ENCODE measurements around the gene GLI3. TPM values are rescaled to one million over a fixed set of nuclear protein-coding genes. Genes with fewer than 3 reads are reported as not detected.

GLI3 gene
- total RNA-seq, 1 experiment from 2014 or later: not detected

DNA sequence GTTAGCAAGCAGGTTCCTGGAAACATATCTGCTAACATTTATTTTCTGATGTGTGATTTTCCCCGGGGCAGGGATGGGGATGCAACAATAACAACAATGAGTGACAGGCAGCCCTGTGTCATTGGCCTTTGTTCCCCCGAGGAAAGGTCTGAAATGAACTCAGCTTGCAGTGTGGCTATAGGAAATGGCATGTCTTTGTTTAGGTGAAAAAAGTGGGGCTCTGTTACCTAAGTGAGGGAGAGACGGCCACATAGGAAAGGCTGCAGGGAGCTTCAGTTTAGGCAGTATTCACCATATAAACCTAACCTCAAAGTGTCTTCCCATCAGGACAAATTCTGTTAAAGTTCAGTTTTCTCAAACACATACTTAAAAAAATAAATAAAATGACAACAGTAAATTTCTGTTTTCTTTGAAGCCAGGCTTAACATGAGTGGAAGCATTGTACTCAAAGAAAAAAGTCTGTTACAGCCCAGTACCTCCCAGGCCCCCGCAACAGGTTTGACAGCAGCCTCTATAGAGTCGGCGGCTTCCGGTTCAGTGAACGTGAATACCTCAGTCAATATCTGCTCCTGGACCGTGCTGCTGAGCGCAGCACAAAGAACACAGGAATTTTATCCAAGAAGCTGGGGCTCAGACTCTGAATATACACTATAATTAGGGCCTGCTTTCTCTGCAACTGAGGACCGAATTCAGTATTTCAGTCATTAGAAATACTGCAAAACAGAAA, 168.3 kb downstream of the GLI3 start:
- ChIA-PET CTCF (no interaction called here), POLR2A (ENCODE audit: unreplicated experiment) (no interaction called here)
- Histone ChIP-seq H2AFZ (no peak overlapping the region), H3K4me1 (replicated peaks; ENCODE audit: insufficient read depth) (no peaks in the 10 kb centered on the region), H3K27ac (no peak overlapping the region), H3K36me3 (ENCODE audit: low read depth) (no peaks in the 10 kb centered on the region), H3K9me3 (ENCODE audit: insufficient read depth, low read depth) (no peaks in the 10 kb centered on the region; the same call in 1 of the 2 replicates), H3F3A (ENCODE audit: insufficient read depth, low read depth) (no peaks in the 10 kb centered on the region), H3K9me2 (ENCODE audit: insufficient read depth) (no peaks in the 10 kb centered on the region), H3K4me3 (no peak overlapping the region), H3K4me2 (no peak overlapping the region), H3K27me3 (ENCODE audit: insufficient read depth, low read depth) (peaks cover 50% of the 10 kb centered on the region), H3K79me2 (ENCODE audit: low read depth) (no peaks in the 10 kb centered on the region), H4K20me1 (ENCODE audit: insufficient read depth) (no peaks in the 10 kb centered on the region)
- no TSS peak for BruUV-seq (replicated peaks)
- DNase-seq: no peak
- TF ChIP-seq, protein P1, sequence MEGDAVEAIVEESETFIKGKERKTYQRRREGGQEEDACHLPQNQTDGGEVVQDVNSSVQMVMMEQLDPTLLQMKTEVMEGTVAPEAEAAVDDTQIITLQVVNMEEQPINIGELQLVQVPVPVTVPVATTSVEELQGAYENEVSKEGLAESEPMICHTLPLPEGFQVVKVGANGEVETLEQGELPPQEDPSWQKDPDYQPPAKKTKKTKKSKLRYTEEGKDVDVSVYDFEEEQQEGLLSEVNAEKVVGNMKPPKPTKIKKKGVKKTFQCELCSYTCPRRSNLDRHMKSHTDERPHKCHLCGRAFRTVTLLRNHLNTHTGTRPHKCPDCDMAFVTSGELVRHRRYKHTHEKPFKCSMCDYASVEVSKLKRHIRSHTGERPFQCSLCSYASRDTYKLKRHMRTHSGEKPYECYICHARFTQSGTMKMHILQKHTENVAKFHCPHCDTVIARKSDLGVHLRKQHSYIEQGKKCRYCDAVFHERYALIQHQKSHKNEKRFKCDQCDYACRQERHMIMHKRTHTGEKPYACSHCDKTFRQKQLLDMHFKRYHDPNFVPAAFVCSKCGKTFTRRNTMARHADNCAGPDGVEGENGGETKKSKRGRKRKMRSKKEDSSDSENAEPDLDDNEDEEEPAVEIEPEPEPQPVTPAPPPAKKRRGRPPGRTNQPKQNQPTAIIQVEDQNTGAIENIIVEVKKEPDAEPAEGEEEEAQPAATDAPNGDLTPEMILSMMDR (conservative IDR thresholded peaks at IDR 0.05): no peak
- intact Hi-C loops (cut with micrococcal nuclease; ENCODE audit: unreplicated experiment): no loop called here

DNA sequence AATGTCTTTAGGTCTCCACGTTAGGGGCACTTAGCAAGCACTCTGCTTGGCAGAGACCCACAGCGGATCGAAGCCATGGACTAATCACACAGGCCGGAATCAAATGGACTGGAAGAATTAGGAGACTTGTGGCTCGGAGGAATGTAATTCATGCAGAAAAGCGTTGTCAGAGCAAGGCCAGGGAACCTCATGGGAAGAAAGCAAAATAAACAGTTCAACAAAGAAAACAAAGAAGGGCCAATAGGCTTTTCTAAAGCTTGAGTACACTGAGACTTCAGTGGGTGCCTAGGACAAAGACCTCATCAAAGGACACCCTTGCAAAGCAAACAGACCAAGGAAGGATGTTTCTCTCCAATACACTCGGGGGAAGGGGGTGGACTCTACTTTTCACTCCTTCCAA, 171.1 kb downstream of the GLI3 start:
- CTCF ChIA-PET: no interaction called here
- H3K9me2 ChIP-seq (ENCODE audit: insufficient read depth): no peaks in the 10 kb centered on the region
- BruUV-seq (replicated peaks): no TSS peak
- no peaks in the 10 kb centered on the region for H3K79me2 ChIP-seq (ENCODE audit: low read depth)
- DNase-seq: no peak
- H4K20me1 ChIP-seq (ENCODE audit: insufficient read depth): no peaks in the 10 kb centered on the region
- POLR2A ChIA-PET (ENCODE audit: unreplicated experiment): no interaction called here
- no peak overlapping the region for H3K4me2 ChIP-seq
- H3K27ac ChIP-seq: no peak overlapping the region
- no peaks in the 10 kb centered on the region for H3K9me3 ChIP-seq (ENCODE audit: insufficient read depth, low read depth)
- peaks cover 29% of the 10 kb centered on the region for H3K27me3 ChIP-seq (ENCODE audit: insufficient read depth, low read depth)
- H2AFZ ChIP-seq: no peak overlapping the region
- intact Hi-C loops (cut with micrococcal nuclease; ENCODE audit: unreplicated experiment): no loop called here
- H3K4me1 ChIP-seq (replicated peaks; ENCODE audit: insufficient read depth): no peaks in the 10 kb centered on the region
- TF ChIP-seq, protein P1 (conservative IDR thresholded peaks at IDR 0.05): no peak
- TF ChIP-seq EZH2 (IDR thresholded peaks at IDR 0.05; ENCODE audit: low read depth): no peak
- H3K4me3 ChIP-seq: no peak overlapping the region
- H3F3A ChIP-seq (ENCODE audit: insufficient read depth, low read depth): no peaks in the 10 kb centered on the region
- H3K36me3 ChIP-seq (ENCODE audit: low read depth): no peaks in the 10 kb centered on the region

DNA sequence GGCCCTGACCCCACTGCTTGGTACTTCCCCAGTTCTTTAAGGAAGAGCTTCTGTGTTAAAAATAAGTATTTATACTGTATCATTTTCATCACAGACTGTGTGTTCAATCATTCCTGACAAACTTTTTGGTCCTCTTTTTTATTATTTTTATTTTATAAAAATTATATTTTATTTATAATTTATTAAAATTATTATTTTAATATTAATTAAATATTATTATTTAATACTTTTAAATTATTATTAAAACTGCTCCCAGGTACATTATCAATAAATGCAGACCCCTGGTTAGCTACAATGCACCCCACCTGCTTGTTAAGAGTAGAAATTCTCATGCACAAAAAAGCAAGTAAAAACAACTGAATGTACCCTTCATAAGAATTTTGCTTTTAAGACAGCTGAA, 172.0 kb downstream of the GLI3 start:
- no peak for DNase-seq
- intact Hi-C loops (cut with micrococcal nuclease; ENCODE audit: unreplicated experiment): no loop called here
- Histone ChIP-seq H3K36me3 (ENCODE audit: low read depth) (no peaks in the 10 kb centered on the region), H3F3A (ENCODE audit: insufficient read depth, low read depth) (no peaks in the 10 kb centered on the region), H3K4me1 (replicated peaks; ENCODE audit: insufficient read depth) (no peaks in the 10 kb centered on the region), H3K4me2 (no peak overlapping the region), H3K27me3 (ENCODE audit: insufficient read depth, low read depth) (peaks cover 30% of the 10 kb centered on the region), H3K9me3 (ENCODE audit: insufficient read depth, low read depth) (no peaks in the 10 kb centered on the region), H3K27ac (no peak overlapping the region), H3K79me2 (ENCODE audit: low read depth) (no peaks in the 10 kb centered on the region), H3K4me3 (no peak overlapping the region), H2AFZ (no peak overlapping the region), H4K20me1 (ENCODE audit: insufficient read depth) (no peaks in the 10 kb centered on the region), H3K9me2 (ENCODE audit: insufficient read depth) (no peaks in the 10 kb centered on the region)
- ChIA-PET CTCF (interaction anchor here (0.5 kb wide), 1 partner anchor 64 kb away, joined by 20 read pairs; no protein-coding TSS in a partner anchor), POLR2A (ENCODE audit: unreplicated experiment) (no interaction called here)
- BruUV-seq (replicated peaks): no TSS peak
- TF ChIP-seq, protein P1 (conservative IDR thresholded peaks at IDR 0.05): no peak
- TF ChIP-seq EZH2 (IDR thresholded peaks at IDR 0.05; ENCODE audit: low read depth): no peak
